ENCODE results near the gene C6orf141. TPM values are rescaled to one million over a fixed set of nuclear protein-coding genes. Genes with fewer than 3 reads are reported as not detected.
A peak's percentile ranks its signal among the peaks of the same experiment; 100 is the strongest.

C6orf141 gene
- total and polyA plus RNA-seq, 2 of the 13 experiments (the other 11 are each of a cell fraction or from before 2014, with no cell fraction given) = 0.07 TPM; not detected in 1

DNA sequence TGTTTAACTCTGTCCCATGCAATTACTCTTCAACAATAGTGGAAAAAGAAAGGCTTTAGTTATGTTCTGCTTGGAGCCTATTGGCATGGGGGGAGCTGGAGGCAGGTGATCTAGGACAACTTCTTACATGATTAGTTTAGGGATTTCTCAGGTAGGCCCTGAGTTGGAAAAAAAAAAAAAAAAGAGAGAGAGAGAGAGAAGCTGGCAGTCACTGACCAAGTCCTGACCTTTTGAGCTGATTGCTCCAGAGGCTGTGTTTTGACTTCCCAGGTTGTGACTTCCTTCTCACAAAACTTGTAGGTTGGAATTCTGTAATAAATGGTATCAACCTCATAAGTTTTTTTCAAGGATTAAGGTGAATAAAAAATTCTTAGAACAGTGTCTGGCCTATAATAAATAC is 7.8 kb downstream of the C6orf141 start (continued):
- TF ChIP-seq, protein P1, sequence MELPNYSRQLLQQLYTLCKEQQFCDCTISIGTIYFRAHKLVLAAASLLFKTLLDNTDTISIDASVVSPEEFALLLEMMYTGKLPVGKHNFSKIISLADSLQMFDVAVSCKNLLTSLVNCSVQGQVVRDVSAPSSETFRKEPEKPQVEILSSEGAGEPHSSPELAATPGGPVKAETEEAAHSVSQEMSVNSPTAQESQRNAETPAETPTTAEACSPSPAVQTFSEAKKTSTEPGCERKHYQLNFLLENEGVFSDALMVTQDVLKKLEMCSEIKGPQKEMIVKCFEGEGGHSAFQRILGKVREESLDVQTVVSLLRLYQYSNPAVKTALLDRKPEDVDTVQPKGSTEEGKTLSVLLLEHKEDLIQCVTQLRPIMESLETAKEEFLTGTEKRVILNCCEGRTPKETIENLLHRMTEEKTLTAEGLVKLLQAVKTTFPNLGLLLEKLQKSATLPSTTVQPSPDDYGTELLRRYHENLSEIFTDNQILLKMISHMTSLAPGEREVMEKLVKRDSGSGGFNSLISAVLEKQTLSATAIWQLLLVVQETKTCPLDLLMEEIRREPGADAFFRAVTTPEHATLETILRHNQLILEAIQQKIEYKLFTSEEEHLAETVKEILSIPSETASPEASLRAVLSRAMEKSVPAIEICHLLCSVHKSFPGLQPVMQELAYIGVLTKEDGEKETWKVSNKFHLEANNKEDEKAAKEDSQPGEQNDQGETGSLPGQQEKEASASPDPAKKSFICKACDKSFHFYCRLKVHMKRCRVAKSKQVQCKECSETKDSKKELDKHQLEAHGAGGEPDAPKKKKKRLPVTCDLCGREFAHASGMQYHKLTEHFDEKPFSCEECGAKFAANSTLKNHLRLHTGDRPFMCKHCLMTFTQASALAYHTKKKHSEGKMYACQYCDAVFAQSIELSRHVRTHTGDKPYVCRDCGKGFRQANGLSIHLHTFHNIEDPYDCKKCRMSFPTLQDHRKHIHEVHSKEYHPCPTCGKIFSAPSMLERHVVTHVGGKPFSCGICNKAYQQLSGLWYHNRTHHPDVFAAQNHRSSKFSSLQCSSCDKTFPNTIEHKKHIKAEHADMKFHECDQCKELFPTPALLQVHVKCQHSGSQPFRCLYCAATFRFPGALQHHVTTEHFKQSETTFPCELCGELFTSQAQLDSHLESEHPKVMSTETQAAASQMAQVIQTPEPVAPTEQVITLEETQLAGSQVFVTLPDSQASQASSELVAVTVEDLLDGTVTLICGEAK (IDR thresholded peaks at IDR 0.05) = peak; percentile 40; the same call in 1 of the 2 replicates
- TF ChIP-seq, protein P1 (CRISPR knock-in tag; IDR thresholded peaks at IDR 0.05) = no peak
- TF ChIP-seq NR2F6 (IDR thresholded peaks at IDR 0.05) (peak; percentile 60), NR2F6 (CRISPR knock-in tag; IDR thresholded peaks at IDR 0.05) (no peak)

Data from HepG2 (cell line).